Measurements from ENCODE around the gene PHKG1.

DNA sequence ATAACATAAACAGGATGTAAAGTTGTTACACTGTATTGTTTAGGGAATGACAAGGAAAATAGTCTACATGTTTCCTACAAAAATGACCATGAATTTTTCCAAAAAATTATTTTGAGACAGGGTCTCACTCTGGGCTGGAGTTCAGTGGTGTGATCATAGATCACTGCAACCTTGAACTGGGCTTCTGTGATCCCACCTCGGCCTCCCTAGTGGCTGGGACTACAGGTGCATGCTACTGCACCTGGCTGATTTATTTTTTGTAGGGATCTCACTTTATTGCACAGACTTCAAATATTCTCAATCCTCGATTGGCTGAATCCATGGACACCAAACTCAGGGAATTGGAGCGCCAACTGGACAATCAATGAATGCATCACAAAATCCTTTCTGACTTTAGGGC, 6.9 kb upstream of the PHKG1 start:
- TF ChIP-seq POLR2A (IDR thresholded peaks at IDR 0.05; ENCODE audit: low read depth, low read length) (no peak), SPI1 (IDR thresholded peaks at IDR 0.05; ENCODE audit: low read depth, low read length) (no peak), POLR2AphosphoS5 (IDR thresholded peaks at IDR 0.05; ENCODE audit: low read depth, low read length) (no peak), TAF1 (IDR thresholded peaks at IDR 0.05; ENCODE audit: low read depth, low read length) (no peak)
